ENCODE data around the gene MX2.

GRCh38 chr21:41428847-41429246 is 67.0 kb downstream of the MX2 start:
- TF ChIP-seq TBP (IDR thresholded peaks at IDR 0.05; ENCODE audit: low read depth, low read length), result no peak
- no peak for TF ChIP-seq EZH2 (IDR thresholded peaks at IDR 0.05; ENCODE audit: low read depth, low read length, severe bottlenecking)
- TF ChIP-seq RAD21 (IDR thresholded peaks at IDR 0.05 in 1 of 2, conservative IDR thresholded peaks at IDR 0.05 in 1 of 2; ENCODE audit: low read depth in 2 of 2, low read length in 2 of 2), result no peak
- TF ChIP-seq CTCF (IDR thresholded peaks at IDR 0.05; ENCODE audit: control extremely low read depth in 1 of 3, insufficient read depth in 1 of 3, low read depth in 1 of 3, low read length in 3 of 3), result no peak
- TF ChIP-seq NRF1 (IDR thresholded peaks at IDR 0.05; ENCODE audit: low read depth, low read length), result no peak
